Measurements from ENCODE around the gene ABCB8.

Gene ABCB8

DNA sequence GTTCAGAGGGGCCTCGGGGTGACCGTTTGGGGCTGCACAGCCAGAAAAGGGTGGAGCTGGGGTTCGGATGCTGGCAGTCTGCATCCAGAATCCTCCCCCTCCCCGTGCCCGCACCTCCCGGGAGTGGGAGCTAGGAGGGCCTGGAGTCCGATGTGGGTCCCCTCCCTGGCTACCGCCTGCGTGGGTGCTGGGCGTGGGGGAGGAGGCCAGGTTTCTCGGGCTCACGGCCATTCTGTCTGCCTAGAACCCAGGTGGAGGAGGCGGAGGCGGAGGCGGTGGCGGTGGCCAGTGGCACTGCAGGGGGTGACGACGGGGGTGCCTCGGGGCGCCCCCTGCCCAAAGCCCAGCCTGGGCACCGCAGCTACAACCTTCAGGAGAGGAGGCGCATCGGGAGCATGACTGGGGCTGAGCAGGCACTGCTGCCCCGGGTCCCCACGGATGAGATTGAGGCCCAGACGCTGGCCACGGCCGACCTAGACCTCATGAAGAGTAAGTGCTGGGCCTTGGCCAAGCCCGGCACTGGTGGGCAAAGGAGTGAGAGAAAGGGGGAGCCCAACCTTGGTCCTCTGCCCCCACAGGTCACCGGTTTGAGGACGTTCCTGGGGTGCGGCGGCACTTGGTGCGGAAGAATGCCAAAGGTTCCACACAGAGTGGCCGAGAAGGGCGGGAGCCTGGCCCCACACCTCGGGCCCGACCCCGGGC is 38.2 kb downstream of the ABCB8 start:
- H3K4me3 ChIP-seq (ENCODE audit: low read depth, low read length): no peak overlapping the region
- TF ChIP-seq, protein P1, sequence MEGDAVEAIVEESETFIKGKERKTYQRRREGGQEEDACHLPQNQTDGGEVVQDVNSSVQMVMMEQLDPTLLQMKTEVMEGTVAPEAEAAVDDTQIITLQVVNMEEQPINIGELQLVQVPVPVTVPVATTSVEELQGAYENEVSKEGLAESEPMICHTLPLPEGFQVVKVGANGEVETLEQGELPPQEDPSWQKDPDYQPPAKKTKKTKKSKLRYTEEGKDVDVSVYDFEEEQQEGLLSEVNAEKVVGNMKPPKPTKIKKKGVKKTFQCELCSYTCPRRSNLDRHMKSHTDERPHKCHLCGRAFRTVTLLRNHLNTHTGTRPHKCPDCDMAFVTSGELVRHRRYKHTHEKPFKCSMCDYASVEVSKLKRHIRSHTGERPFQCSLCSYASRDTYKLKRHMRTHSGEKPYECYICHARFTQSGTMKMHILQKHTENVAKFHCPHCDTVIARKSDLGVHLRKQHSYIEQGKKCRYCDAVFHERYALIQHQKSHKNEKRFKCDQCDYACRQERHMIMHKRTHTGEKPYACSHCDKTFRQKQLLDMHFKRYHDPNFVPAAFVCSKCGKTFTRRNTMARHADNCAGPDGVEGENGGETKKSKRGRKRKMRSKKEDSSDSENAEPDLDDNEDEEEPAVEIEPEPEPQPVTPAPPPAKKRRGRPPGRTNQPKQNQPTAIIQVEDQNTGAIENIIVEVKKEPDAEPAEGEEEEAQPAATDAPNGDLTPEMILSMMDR (IDR thresholded peaks at IDR 0.05; ENCODE audit: low read depth, low read length, missing control alignments): no peak
- DNase-seq (ENCODE audit: low read depth): no peak

DNA sequence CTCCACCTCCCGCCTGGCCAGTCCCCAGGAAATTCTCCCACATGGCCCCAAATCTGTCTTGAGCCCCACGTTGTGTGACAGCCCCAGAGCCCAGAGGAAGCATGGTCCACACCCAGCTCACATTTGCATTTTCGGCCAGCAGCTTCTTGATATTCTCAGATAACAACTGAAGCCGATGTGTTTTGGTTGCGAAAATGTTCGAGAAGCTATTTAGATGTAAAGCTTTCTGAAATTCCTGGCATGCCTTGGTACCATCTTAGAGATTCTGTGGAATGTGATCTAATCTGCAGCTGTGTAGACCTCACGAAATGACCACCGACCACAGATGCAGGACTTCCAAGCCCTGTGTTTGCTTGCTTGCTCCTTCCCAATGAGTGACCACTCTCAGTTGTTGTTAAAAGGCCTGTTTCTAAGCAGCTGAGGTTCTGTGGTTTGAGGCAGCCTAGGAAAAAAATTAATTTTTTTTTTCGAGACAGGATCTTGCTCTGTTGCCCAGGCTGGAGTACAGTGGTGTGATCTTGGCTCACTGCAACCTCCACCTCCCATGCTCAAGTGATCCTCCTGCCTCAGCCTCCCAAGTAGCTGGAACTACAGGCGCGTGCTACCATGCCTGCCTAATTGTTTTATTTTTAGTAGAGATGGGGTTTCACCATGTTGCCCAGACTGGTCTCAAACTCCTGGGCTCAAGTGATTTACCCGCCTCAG is 40.0 kb downstream of the ABCB8 start:
- TF ChIP-seq, protein P1 (IDR thresholded peaks at IDR 0.05; ENCODE audit: low read depth, low read length, missing control alignments): no peak
- DNase-seq (ENCODE audit: low read depth): no peak
- H3K4me3 ChIP-seq (ENCODE audit: low read depth, low read length): no peak overlapping the region

DNA sequence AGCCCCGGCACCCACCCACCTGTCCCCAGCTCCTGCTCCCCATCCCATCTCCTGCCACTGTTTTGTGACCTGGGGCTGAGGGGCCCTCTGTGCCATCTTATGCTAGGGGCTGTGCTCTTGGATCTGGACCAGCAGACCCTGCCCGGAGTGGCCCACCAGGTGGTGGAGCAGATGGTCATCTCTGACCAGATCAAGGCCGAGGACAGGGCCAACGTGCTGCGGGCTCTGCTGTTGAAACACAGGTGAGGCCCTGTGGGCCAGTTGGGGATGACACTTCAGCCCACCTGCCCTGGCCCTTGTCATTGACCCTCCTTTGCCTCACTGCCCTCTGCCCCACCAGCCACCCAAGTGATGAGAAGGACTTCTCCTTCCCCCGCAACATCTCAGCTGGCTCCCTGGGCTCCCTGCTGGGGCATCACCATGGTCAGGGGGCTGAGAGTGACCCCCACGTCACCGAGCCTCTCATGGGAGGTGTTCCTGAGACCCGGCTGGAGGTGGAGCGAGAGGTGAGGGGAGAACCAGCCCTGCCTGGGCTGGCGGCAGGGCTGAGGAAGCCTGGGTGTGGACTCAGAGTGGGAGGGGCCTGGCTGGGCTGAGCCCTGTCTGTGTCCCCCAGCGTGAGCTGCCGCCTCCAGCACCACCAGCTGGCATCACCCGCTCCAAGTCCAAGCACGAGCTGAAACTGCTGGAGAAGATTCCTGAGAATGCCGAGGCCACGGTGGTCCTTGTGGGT is 41.8 kb downstream of the ABCB8 start:
- no peak for DNase-seq (ENCODE audit: low read depth)
- H3K4me3 ChIP-seq (ENCODE audit: low read depth, low read length): no peak overlapping the region
- TF ChIP-seq, protein P1 (IDR thresholded peaks at IDR 0.05; ENCODE audit: low read depth, low read length, missing control alignments): no peak

DNA sequence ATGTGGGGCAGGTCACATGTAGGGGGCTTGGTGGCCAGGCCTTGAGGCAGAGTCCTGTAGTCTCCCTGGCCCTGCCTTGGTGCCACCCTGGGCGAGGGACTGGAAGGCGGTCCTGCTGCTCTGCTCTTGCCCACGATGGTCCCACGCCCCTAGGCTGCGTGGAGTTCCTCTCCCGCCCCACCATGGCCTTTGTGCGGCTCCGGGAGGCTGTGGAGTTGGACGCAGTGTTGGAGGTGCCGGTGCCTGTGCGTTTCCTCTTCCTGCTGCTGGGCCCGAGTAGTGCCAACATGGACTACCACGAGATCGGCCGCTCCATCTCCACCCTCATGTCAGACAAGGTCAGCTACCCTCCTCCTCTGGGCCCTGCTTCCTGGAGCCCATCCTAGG is 42.3 kb downstream of the ABCB8 start:
- no peak overlapping the region for H3K4me3 ChIP-seq (ENCODE audit: low read depth, low read length)
- DNase-seq (ENCODE audit: low read depth): no peak
- TF ChIP-seq, protein P1 (IDR thresholded peaks at IDR 0.05; ENCODE audit: low read depth, low read length, missing control alignments): no peak

DNA sequence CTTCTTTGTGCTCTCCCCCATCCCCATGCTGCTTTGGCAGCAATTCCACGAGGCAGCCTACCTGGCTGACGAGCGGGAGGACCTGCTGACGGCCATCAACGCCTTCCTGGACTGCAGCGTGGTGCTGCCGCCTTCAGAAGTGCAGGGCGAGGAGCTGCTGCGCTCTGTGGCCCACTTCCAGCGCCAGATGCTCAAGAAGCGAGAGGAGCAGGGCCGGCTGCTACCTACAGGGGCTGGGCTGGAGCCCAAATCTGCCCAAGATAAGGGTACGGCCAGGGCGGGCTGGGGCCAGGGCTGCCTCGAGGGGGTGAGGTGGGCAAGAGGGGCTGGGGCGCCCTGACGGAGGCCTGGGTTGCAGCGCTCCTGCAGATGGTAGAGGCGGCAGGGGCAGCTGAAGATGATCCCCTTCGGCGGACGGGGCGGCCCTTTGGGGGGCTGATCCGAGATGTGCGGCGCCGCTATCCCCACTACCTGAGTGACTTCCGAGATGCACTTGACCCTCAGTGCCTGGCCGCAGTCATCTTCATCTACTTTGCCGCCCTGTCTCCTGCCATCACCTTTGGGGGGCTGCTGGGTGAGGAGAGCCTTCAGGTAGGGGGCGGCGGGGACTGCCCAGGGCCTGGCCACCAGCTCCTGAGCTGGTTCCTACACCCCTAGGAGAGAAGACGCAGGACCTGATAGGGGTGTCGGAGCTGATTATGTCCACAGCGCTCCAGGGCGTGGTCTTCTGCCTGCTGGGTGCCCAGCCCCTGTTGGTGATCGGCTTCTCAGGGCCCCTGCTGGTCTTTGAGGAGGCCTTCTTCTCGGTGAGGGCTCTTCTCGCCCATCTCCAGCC is 43.0 kb downstream of the ABCB8 start:
- TF ChIP-seq, protein P1 (IDR thresholded peaks at IDR 0.05; ENCODE audit: low read depth, low read length, missing control alignments): no peak
- DNase-seq (ENCODE audit: low read depth): no peak
- H3K4me3 ChIP-seq (ENCODE audit: low read depth, low read length): no peak overlapping the region

DNA sequence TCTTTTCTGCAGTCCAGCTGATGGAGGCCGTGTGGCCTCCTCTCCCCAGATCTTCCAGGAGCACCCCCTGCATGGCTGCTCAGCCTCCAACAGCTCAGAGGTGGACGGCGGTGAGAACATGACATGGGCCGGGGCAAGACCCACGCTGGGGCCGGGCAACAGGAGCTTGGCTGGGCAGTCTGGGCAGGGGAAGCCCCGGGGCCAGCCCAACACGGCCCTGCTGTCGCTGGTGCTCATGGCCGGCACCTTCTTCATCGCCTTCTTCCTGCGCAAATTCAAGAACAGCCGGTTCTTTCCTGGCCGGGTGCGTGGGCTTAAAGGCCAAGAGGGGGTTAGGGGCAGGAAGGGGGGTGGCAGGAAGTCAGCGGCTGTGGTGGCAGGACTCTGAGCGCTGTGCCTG is 45.7 kb downstream of the ABCB8 start:
- H3K4me3 ChIP-seq (ENCODE audit: low read depth, low read length): no peak overlapping the region
- no peak for DNase-seq (ENCODE audit: low read depth)
- TF ChIP-seq, protein P1 (IDR thresholded peaks at IDR 0.05; ENCODE audit: low read depth, low read length, missing control alignments): no peak

Measured in GM12864 (cell line).